Measurements from ENCODE around the gene DESI2.

DESI2 gene

GRCh38 chr1:244755673-244756072 is 102.7 kb downstream of the DESI2 start:
- Histone ChIP-seq H3K27me3 (ENCODE audit: insufficient read depth, poor library complexity, severe bottlenecking) (no peaks in the 10 kb centered on the region), H3K27ac (replicated peaks) (no peak overlapping the region), H3K4me3 (replicated peaks; ENCODE audit: insufficient read depth, low read length) (no peak overlapping the region)
- TF ChIP-seq REST (IDR thresholded peaks at IDR 0.05; ENCODE audit: insufficient replicate concordance, low read depth) (no peak), SPI1 (IDR thresholded peaks at IDR 0.05; ENCODE audit: borderline replicate concordance, low read depth) (no peak), CTCF (IDR thresholded peaks at IDR 0.05; ENCODE audit: insufficient read depth, low read length) (no peak), POLR2AphosphoS5 (IDR thresholded peaks at IDR 0.05; ENCODE audit: low read depth) (no peak), GABPA (IDR thresholded peaks at IDR 0.05; ENCODE audit: low read depth) (no peak)
- no peak for DNase-seq (ENCODE audit: low read depth in 1 of 2, low spot score in 1 of 2)

GRCh38 chr1:244757091-244757939 is 104.4 kb downstream of the DESI2 start:
- Histone ChIP-seq H3K27me3 (ENCODE audit: insufficient read depth, poor library complexity, severe bottlenecking) (no peaks in the 10 kb centered on the region), H3K27ac (replicated peaks) (no peak overlapping the region), H3K4me3 (replicated peaks; ENCODE audit: insufficient read depth, low read length) (no peak overlapping the region)
- DNase-seq (ENCODE audit: low read depth in 1 of 2, low spot score in 1 of 2) = no peak
- TF ChIP-seq GABPA (IDR thresholded peaks at IDR 0.05; ENCODE audit: low read depth) (no peak), REST (IDR thresholded peaks at IDR 0.05; ENCODE audit: insufficient replicate concordance, low read depth) (no peak), CTCF (IDR thresholded peaks at IDR 0.05; ENCODE audit: insufficient read depth, low read length) (no peak), SPI1 (IDR thresholded peaks at IDR 0.05; ENCODE audit: borderline replicate concordance, low read depth) (no peak), POLR2AphosphoS5 (IDR thresholded peaks at IDR 0.05; ENCODE audit: low read depth) (no peak)

Data from HL-60 (cell line).